ENCODE measurements around the gene MCM8. TPM values are rescaled to one million over a fixed set of nuclear protein-coding genes. Genes with fewer than 3 reads are reported as not detected.

Gene MCM8
- total RNA-seq, 2 experiments from 2014 or later, result 43.7 to 58.2 TPM

DNA sequence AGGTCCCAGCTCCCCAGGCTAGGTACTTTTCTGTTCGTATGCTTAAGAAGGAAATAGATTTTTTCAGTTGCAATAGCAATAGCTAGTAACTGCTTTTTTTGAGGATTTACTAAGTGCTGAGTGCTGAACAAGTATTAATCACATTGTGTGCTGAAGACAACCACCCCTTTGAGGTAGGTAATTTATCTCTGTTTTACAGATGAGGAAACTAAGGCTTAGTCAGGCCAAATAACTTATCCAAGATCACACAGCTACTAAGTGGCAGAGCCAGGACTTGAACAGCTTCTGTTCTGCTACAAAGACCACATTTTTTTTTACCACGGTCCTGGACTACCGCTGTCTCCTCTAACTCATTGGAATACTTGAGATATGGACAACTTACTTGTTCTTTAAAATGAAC, 63.6 kb downstream of the MCM8 start:
- Histone ChIP-seq H3K4me3 (ENCODE audit: low read depth, low read length, poor library complexity, severe bottlenecking) (no peak overlapping the region), H3K27ac (ENCODE audit: low read depth, low read length, poor library complexity, severe bottlenecking) (no peak overlapping the region), H2AFZ (ENCODE audit: low read length) (no peak overlapping the region), H4K20me1 (ENCODE audit: insufficient read depth, low read length) (no peaks in the 10 kb centered on the region), H3K4me1 (ENCODE audit: insufficient read depth, low read length, poor library complexity, severe bottlenecking) (no peaks in the 10 kb centered on the region), H3K9me3 (ENCODE audit: low read length) (no peaks in the 10 kb centered on the region), H3K9me2 (ENCODE audit: insufficient read depth, low read length) (no peaks in the 10 kb centered on the region), H3K36me3 (ENCODE audit: insufficient read depth, low read length) (peaks cover 93% of the 10 kb centered on the region), H3K4me2 (ENCODE audit: low read length) (no peak overlapping the region), H3K79me2 (ENCODE audit: insufficient read depth, low read depth, low read length) (peaks cover 18% of the 10 kb centered on the region; the same call in 1 of the 2 replicates)
- POLR2A ChIA-PET, result interaction anchor here (0.7 to 1.3 kb wide), 2 partner anchors 14 to 1120 kb away, joined by 3 to 8 read pairs; no protein-coding TSS in a partner anchor
- intact Hi-C loops (cut with micrococcal nuclease; ENCODE audit: unreplicated experiment), result no loop called here
- DNase-seq (ENCODE audit: low spot score), result no peak
- no peak for TF ChIP-seq EZH2phosphoT487 (IDR thresholded peaks at IDR 0.05; ENCODE audit: borderline replicate concordance, low read depth, low read length)
- TF ChIP-seq, protein P1, sequence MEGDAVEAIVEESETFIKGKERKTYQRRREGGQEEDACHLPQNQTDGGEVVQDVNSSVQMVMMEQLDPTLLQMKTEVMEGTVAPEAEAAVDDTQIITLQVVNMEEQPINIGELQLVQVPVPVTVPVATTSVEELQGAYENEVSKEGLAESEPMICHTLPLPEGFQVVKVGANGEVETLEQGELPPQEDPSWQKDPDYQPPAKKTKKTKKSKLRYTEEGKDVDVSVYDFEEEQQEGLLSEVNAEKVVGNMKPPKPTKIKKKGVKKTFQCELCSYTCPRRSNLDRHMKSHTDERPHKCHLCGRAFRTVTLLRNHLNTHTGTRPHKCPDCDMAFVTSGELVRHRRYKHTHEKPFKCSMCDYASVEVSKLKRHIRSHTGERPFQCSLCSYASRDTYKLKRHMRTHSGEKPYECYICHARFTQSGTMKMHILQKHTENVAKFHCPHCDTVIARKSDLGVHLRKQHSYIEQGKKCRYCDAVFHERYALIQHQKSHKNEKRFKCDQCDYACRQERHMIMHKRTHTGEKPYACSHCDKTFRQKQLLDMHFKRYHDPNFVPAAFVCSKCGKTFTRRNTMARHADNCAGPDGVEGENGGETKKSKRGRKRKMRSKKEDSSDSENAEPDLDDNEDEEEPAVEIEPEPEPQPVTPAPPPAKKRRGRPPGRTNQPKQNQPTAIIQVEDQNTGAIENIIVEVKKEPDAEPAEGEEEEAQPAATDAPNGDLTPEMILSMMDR (conservative IDR thresholded peaks at IDR 0.05; ENCODE audit: low read length), result no peak
- no TSS peak for BruUV-seq (replicated peaks)
- CTCF ChIA-PET (ENCODE audit: unreplicated experiment), result no interaction called here

DNA sequence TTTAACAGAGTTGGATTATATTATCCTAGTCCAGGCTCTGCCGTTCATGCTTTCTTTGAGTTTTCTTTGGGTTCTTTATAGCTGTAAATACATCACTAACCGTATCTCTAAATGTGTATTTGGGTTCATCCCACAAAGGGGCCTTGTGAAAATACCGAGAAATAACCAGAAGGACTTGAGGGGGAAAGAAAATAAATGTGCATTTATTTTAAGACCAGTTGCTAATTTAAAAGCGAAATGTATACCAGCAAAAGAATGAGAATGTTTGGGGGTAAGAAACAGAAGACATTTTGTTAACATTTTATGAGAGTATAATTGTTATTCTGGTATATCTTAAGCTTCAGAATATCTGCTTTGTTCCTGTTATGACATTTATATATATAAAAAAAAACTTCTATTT, 64.5 kb downstream of the MCM8 start:
- TF ChIP-seq EZH2phosphoT487 (IDR thresholded peaks at IDR 0.05; ENCODE audit: borderline replicate concordance, low read depth, low read length), result no peak
- TF ChIP-seq, protein P1 (conservative IDR thresholded peaks at IDR 0.05; ENCODE audit: low read length), result no peak
- Histone ChIP-seq H3K4me2 (ENCODE audit: low read length) (no peak overlapping the region), H3K36me3 (ENCODE audit: insufficient read depth, low read length) (peaks cover 94% of the 10 kb centered on the region), H4K20me1 (ENCODE audit: insufficient read depth, low read length) (no peaks in the 10 kb centered on the region), H3K4me3 (ENCODE audit: low read depth, low read length, poor library complexity, severe bottlenecking) (no peak overlapping the region), H3K27ac (ENCODE audit: low read depth, low read length, poor library complexity, severe bottlenecking) (no peak overlapping the region), H3K79me2 (ENCODE audit: insufficient read depth, low read depth, low read length) (peaks cover 13% of the 10 kb centered on the region; the same call in 1 of the 2 replicates), H3K4me1 (ENCODE audit: insufficient read depth, low read length, poor library complexity, severe bottlenecking) (no peaks in the 10 kb centered on the region), H3K9me2 (ENCODE audit: insufficient read depth, low read length) (no peaks in the 10 kb centered on the region), H2AFZ (ENCODE audit: low read length) (no peak overlapping the region), H3K9me3 (ENCODE audit: low read length) (no peaks in the 10 kb centered on the region)
- POLR2A ChIA-PET, result interaction anchor here (0.9 to 1.3 kb wide), 3 partner anchors 8 to 27 kb away, joined by 3 to 8 read pairs (median 3); no protein-coding TSS in a partner anchor
- BruUV-seq (replicated peaks), result no TSS peak
- intact Hi-C loops (cut with micrococcal nuclease; ENCODE audit: unreplicated experiment), result no loop called here
- CTCF ChIA-PET (ENCODE audit: unreplicated experiment), result no interaction called here
- DNase-seq (ENCODE audit: low spot score), result no peak

DNA sequence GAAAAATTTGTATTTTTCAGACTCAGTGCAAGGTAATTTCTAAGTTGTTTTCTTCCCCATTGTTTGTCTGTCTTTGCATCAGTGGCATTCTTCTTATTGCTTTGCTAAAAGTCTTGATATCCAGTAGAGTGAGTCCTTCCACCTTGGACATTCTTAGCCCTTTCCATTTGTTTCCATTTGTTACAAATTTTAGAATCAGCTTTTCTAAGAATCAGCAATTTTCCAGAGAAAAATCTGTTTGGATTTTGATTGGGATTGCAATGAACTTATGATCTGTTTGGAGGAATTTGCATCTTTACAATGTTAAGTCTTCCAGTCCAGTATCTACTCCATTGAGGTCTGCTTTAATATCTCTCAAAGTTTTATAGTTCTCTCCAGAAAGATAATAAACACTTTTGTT, 67.0 kb downstream of the MCM8 start:
- BruUV-seq (replicated peaks), result no TSS peak
- POLR2A ChIA-PET, result interaction anchor here (0.6 kb wide), 2 partner anchors 30 to 413 kb away, joined by 3 to 5 read pairs; no protein-coding TSS in a partner anchor
- peaks cover 27% of the 10 kb centered on the region; the same call in 1 of the 2 replicates for H3K79me2 ChIP-seq (ENCODE audit: insufficient read depth, low read depth, low read length)
- peaks cover 89% of the 10 kb centered on the region for H3K36me3 ChIP-seq (ENCODE audit: insufficient read depth, low read length)
- H3K27ac ChIP-seq (ENCODE audit: low read depth, low read length, poor library complexity, severe bottlenecking), result no peak overlapping the region
- H3K9me2 ChIP-seq (ENCODE audit: insufficient read depth, low read length), result no peaks in the 10 kb centered on the region
- no peaks in the 10 kb centered on the region for H3K9me3 ChIP-seq (ENCODE audit: low read length)
- DNase-seq (ENCODE audit: low spot score), result no peak
- H3K4me1 ChIP-seq (ENCODE audit: insufficient read depth, low read length, poor library complexity, severe bottlenecking), result no peaks in the 10 kb centered on the region
- H2AFZ ChIP-seq (ENCODE audit: low read length), result no peak overlapping the region
- H4K20me1 ChIP-seq (ENCODE audit: insufficient read depth, low read length), result no peaks in the 10 kb centered on the region
- H3K4me3 ChIP-seq (ENCODE audit: low read depth, low read length, poor library complexity, severe bottlenecking), result no peak overlapping the region
- TF ChIP-seq EZH2phosphoT487 (IDR thresholded peaks at IDR 0.05; ENCODE audit: borderline replicate concordance, low read depth, low read length), result no peak
- TF ChIP-seq, protein P1 (conservative IDR thresholded peaks at IDR 0.05; ENCODE audit: low read length), result no peak
- intact Hi-C loops (cut with micrococcal nuclease; ENCODE audit: unreplicated experiment), result no loop called here
- CTCF ChIA-PET (ENCODE audit: unreplicated experiment), result no interaction called here
- H3K4me2 ChIP-seq (ENCODE audit: low read length), result no peak overlapping the region

All from OCI-LY7 (cell line).